Kidney glomerular epithelial cell (primary cell): ENCODE data around the gene BAZ2B.

Experiments
- DNase-seq: peaks from one replicate; lab custom pipeline; 2025; lab: John Stamatoyannopoulos, UW

Gene BAZ2B

GRCh38 chr2:159573846-159574606 is 42.3 kb downstream of the BAZ2B start:
- DNase-seq = no peak

GRCh38 chr2:159573294-159573693 is 43.1 kb downstream of the BAZ2B start:
- no peak for DNase-seq

- no peak for DNase-seq
Measured at GRCh38 chr2:159572459-159572858, 43.9 kb downstream of the BAZ2B start.

GRCh38 chr2:159571540-159572260 is 44.6 kb downstream of the BAZ2B start:
- no peak for DNase-seq

GRCh38 chr2:159564081-159564480 is 52.3 kb downstream of the BAZ2B start:
- DNase-seq = no peak

- no peak for DNase-seq
Measured at GRCh38 chr2:159562248-159562647, 54.1 kb downstream of the BAZ2B start.

GRCh38 chr2:159561786-159562185 is 54.6 kb downstream of the BAZ2B start:
- no peak for DNase-seq

GRCh38 chr2:159561242-159561641 is 55.1 kb downstream of the BAZ2B start:
- DNase-seq = no peak

GRCh38 chr2:159559034-159559433 is 57.3 kb downstream of the BAZ2B start:
- no peak for DNase-seq

GRCh38 chr2:159558479-159558878 is 57.9 kb downstream of the BAZ2B start:
- no peak for DNase-seq

GRCh38 chr2:159557437-159558034 is 58.8 kb downstream of the BAZ2B start:
- no peak for DNase-seq

- no peak for DNase-seq
Measured at GRCh38 chr2:159555651-159556392, 60.5 kb downstream of the BAZ2B start.

- DNase-seq = no peak
Measured at GRCh38 chr2:159553727-159554126, 62.6 kb downstream of the BAZ2B start.

- DNase-seq = no peak
Measured at GRCh38 chr2:159551806-159552205, 64.5 kb downstream of the BAZ2B start.

GRCh38 chr2:159550231-159550630 is 66.1 kb downstream of the BAZ2B start:
- no peak for DNase-seq

GRCh38 chr2:159549234-159549633 is 67.1 kb downstream of the BAZ2B start:
- no peak for DNase-seq

- no peak for DNase-seq
Measured at GRCh38 chr2:159546716-159547430, 69.5 kb downstream of the BAZ2B start.

GRCh38 chr2:159546039-159546438 is 70.3 kb downstream of the BAZ2B start:
- no peak for DNase-seq

GRCh38 chr2:159545085-159545484 is 71.3 kb downstream of the BAZ2B start:
- no peak for DNase-seq

- no peak for DNase-seq
Measured at GRCh38 chr2:159542101-159542500, 74.2 kb downstream of the BAZ2B start.

- no peak for DNase-seq
Measured at GRCh38 chr2:159539701-159540100, 76.6 kb downstream of the BAZ2B start.

GRCh38 chr2:159538801-159539200 is 77.5 kb downstream of the BAZ2B start:
- no peak for DNase-seq
